MM.1S (cell line): ENCODE measurements around the gene A2ML1.

Source experiments
- DNase-seq: peaks from one replicate; pipeline ENCODE4 v3.0.0-alpha.2; 2015
- H2AFZ ChIP-seq: fragments of 300-600 bp; sonication (generic); 2 replicates; pipeline ENCODE4 v1.6.0; 2016; ENCODE audit warnings: antibody characterized with exemption, low read length
- H3F3A ChIP-seq: fragments of 300-600 bp; sonication (generic); 2 replicates; pipeline ENCODE4 v1.6.1; 2016; ENCODE audit warnings: mild to moderate bottlenecking, antibody characterized with exemption, low read length, moderate library complexity, mixed read lengths; ENCODE audit not compliant: insufficient read depth
- H3K27ac ChIP-seq: fragments of 300-600 bp; sonication (generic); 2 replicates; pipeline ENCODE4 v1.5.1; 2016; ENCODE audit warnings: mild to moderate bottlenecking, low read length
- H3K27me3 ChIP-seq: fragments of 300-600 bp; sonication (generic); replicated peaks from 2 replicates; pipeline ENCODE4 v1.6.0; 2016; ENCODE audit warnings: low read length; ENCODE audit not compliant: insufficient read depth
- H3K36me3 ChIP-seq: fragments of 300-600 bp; sonication (generic); replicated peaks from 2 replicates; pipeline ENCODE4 v1.6.1; 2016; ENCODE audit warnings: mild to moderate bottlenecking, low read length, mixed read lengths; ENCODE audit not compliant: insufficient read depth
- H3K4me1 ChIP-seq: fragments of 300-600 bp; sonication (generic); 2 replicates; pipeline ENCODE4 v1.6.1; 2016; ENCODE audit warnings: low read length, mixed read lengths
- H3K4me2 ChIP-seq: fragments of 300-600 bp; sonication (generic); 2 replicates; pipeline ENCODE4 v1.6.0; 2016; ENCODE audit warnings: low read depth, low read length
- H3K4me3 ChIP-seq: fragments of 300-600 bp; sonication (generic); 2 replicates; pipeline ENCODE4 v1.5.1; 2016; ENCODE audit warnings: low read length, mixed read lengths
- H3K79me2 ChIP-seq: fragments of 300-600 bp; sonication (generic); 2 replicates; pipeline ENCODE4 v1.6.1; 2016; ENCODE audit warnings: mixed run types, low read length, mixed read lengths
- H3K9ac ChIP-seq: fragments of 300-600 bp; sonication (generic); 2 replicates; pipeline ENCODE4 v1.6.1; 2016; ENCODE audit warnings: low read length, mixed read lengths
- H3K9me2 ChIP-seq: fragments of 300-600 bp; sonication (generic); replicated peaks from 2 replicates; pipeline ENCODE4 v1.6.1; 2016; ENCODE audit warnings: mild to moderate bottlenecking, low read length, mixed read lengths; ENCODE audit not compliant: insufficient read depth
- H3K9me3 ChIP-seq: fragments of 300-600 bp; sonication (generic); replicated peaks from 2 replicates; pipeline ENCODE4 v1.6.1; 2016; ENCODE audit warnings: mild to moderate bottlenecking, low read length, mixed read lengths; ENCODE audit not compliant: insufficient read depth
- H4K20me1 ChIP-seq: fragments of 300-600 bp; sonication (generic); 2 replicates; pipeline ENCODE4 v1.6.1; 2016; ENCODE audit warnings: mild to moderate bottlenecking, low read length, moderate library complexity, mixed read lengths; ENCODE audit not compliant: insufficient read depth
- CTCF ChIP-seq: fragments of 300-600 bp; sonication (generic); IDR thresholded peaks from 2 replicates; pipeline ENCODE4 v1.5.1; 2016; ENCODE audit warnings: antibody characterized with exemption, low read length, mixed read lengths
- EZH2 ChIP-seq: fragments of 300-600 bp; sonication (generic); optimal IDR thresholded peaks from 2 replicates; pipeline ENCODE3; 2017; ENCODE audit warnings: low read depth, mild to moderate bottlenecking, antibody characterized with exemption, low read length, mixed read lengths
- EZH2phosphoT487 ChIP-seq: fragments of 300-600 bp; sonication (generic); IDR thresholded peaks from 2 replicates; pipeline ENCODE4 v1.6.1; 2018; ENCODE audit warnings: antibody characterized with exemption, low read length

A2ML1 gene

GRCh38 chr12:8823565-8824300, 1.3 kb downstream of the A2ML1 start:
- Histone ChIP-seq H2AFZ (no peak overlapping the region), H3K4me1 (no peaks in the 10 kb centered on the region), H4K20me1 (no peaks in the 10 kb centered on the region), H3K79me2 (no peaks in the 10 kb centered on the region), H3K36me3 (no peaks in the 10 kb centered on the region), H3K9me2 (no peaks in the 10 kb centered on the region), H3K9ac (no peak overlapping the region), H3F3A (no peaks in the 10 kb centered on the region), H3K27ac (no peak overlapping the region), H3K4me2 (no peak overlapping the region), H3K27me3 (no peaks in the 10 kb centered on the region), H3K4me3 (no peak overlapping the region), H3K9me3 (no peaks in the 10 kb centered on the region)
- TF ChIP-seq CTCF (peak; percentile 16; the same call in 1 of the 2 replicates), EZH2 (no peak)
- no peak for DNase-seq

GRCh38 chr12:8827551-8828256, 5.3 kb downstream of the A2ML1 start:
- Histone ChIP-seq H3F3A (no peaks in the 10 kb centered on the region), H3K9me2 (no peaks in the 10 kb centered on the region), H3K9ac (no peak overlapping the region), H3K4me2 (no peak overlapping the region), H3K36me3 (no peaks in the 10 kb centered on the region), H3K27me3 (no peaks in the 10 kb centered on the region), H3K4me3 (no peak overlapping the region), H3K9me3 (no peaks in the 10 kb centered on the region), H3K27ac (no peak overlapping the region), H3K79me2 (no peaks in the 10 kb centered on the region), H2AFZ (no peak overlapping the region), H3K4me1 (no peaks in the 10 kb centered on the region), H4K20me1 (no peaks in the 10 kb centered on the region)
- no peak for DNase-seq
- no peak for TF ChIP-seq EZH2
- no peak for TF ChIP-seq EZH2phosphoT487
- no peak for TF ChIP-seq CTCF

GRCh38 chr12:8828257-8829124, 6.1 kb downstream of the A2ML1 start:
- no peak overlapping the region for H3K4me2 ChIP-seq
- H3K4me1 ChIP-seq, result no peaks in the 10 kb centered on the region
- H3K9me3 ChIP-seq, result no peaks in the 10 kb centered on the region
- no peak overlapping the region for H3K4me3 ChIP-seq
- H3F3A ChIP-seq, result no peaks in the 10 kb centered on the region
- H3K79me2 ChIP-seq, result no peaks in the 10 kb centered on the region
- H3K36me3 ChIP-seq, result no peaks in the 10 kb centered on the region
- no peak overlapping the region for H2AFZ ChIP-seq
- H3K27me3 ChIP-seq, result no peaks in the 10 kb centered on the region
- TF ChIP-seq CTCF (no peak), EZH2 (no peak), EZH2phosphoT487 (no peak)
- DNase-seq, result no peak
- H4K20me1 ChIP-seq, result no peaks in the 10 kb centered on the region
- H3K9ac ChIP-seq, result no peak overlapping the region
- no peaks in the 10 kb centered on the region for H3K9me2 ChIP-seq
- H3K27ac ChIP-seq, result no peak overlapping the region
